IPS-20b (cell line): ENCODE results near the gene GET4.

Source experiments
- H3K27ac ChIP-seq: one replicate; pipeline ENCODE4 v1.5.1; 2013; ENCODE audit warnings: low read length
- H3K27me3 ChIP-seq: 2 replicates; pipeline ENCODE4 v1.6.1; 2013; ENCODE audit warnings: mild to moderate bottlenecking, low read length, inconsistent platforms; ENCODE audit not compliant: insufficient read depth
- H3K36me3 ChIP-seq: 2 replicates; pipeline ENCODE4 v1.6.1; 2013; ENCODE audit warnings: low read depth, mild to moderate bottlenecking, inconsistent platforms, low read length, moderate library complexity; ENCODE audit not compliant: insufficient read depth
- H3K4me1 ChIP-seq: 2 replicates; pipeline ENCODE4 v1.6.1; 2013; ENCODE audit warnings: mild to moderate bottlenecking, control low read depth, inconsistent platforms, low read length, moderate library complexity; ENCODE audit not compliant: insufficient read depth
- H3K4me3 ChIP-seq: 2 replicates; pipeline ENCODE4 v1.5.1; 2013; ENCODE audit warnings: mild to moderate bottlenecking, low read length, inconsistent platforms
- H3K9ac ChIP-seq: 2 replicates; pipeline ENCODE4 v1.6.1; 2013; ENCODE audit warnings: low read depth, mild to moderate bottlenecking, inconsistent platforms, low read length, moderate library complexity
- H3K9me3 ChIP-seq: 2 replicates; pipeline ENCODE4 v1.6.1; 2013; ENCODE audit warnings: mild to moderate bottlenecking, low read depth, low read length, inconsistent platforms; ENCODE audit not compliant: insufficient read depth

Gene GET4

DNA sequence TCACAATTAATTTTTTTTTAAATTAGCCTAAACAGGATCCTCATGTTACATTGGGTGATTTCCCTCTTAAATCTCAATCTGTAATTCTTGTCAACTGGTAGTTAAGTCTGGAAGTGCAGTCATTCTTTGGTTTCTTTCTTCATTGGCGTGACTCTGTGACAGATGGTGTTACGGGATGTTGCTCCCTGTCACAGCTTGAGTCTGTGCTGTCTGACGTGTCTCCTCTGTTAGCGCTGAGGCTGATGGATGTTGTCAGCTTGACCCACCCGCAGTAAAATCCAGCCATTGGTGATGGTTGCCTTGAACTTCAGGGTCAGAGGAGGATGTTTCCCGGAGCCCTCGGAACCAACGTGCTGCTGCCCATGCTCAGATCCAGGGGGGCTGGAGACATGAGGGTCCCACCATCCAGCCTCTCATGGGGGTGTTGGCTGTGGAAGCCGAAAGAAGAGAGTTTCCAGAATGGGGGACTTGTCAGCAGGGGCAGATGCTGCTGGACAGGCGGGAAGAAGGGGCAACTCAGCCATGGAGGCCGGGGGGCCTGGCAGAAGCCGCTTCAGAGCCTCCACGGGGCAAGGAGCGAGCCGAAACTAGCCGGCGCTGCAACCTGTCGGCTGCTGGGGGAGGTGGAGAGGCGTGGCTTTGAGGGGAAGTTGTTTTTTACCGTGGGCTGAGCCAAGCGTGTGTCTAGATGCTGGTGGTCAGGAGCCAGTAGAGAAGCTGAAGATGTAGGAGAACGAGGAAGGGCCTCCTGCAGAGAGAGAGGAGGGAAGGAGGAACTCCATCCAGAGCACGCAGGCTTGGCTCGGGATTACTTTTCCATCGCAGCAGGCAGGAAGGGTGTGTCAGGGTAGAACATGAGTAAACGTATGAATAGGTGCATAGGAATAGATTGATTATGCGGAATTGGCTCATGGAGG is 40.6 kb upstream of the GET4 start:
- H3K36me3 ChIP-seq: peaks cover 49% of the 10 kb centered on the region
- no peak overlapping the region for H3K4me3 ChIP-seq
- H3K27me3 ChIP-seq: no peaks in the 10 kb centered on the region
- no peak overlapping the region for H3K9ac ChIP-seq
- H3K27ac ChIP-seq: no peak overlapping the region
- no peaks in the 10 kb centered on the region for H3K9me3 ChIP-seq
- peaks cover 13% of the 10 kb centered on the region for H3K4me1 ChIP-seq

GRCh38 chr7:836429-836828 is 39.9 kb upstream of the GET4 start:
- Histone ChIP-seq H3K27me3 (no peaks in the 10 kb centered on the region), H3K4me1 (peaks cover 13% of the 10 kb centered on the region), H3K36me3 (peaks cover 51% of the 10 kb centered on the region), H3K9ac (no peak overlapping the region), H3K27ac (no peak overlapping the region), H3K4me3 (no peak overlapping the region), H3K9me3 (no peaks in the 10 kb centered on the region)

DNA sequence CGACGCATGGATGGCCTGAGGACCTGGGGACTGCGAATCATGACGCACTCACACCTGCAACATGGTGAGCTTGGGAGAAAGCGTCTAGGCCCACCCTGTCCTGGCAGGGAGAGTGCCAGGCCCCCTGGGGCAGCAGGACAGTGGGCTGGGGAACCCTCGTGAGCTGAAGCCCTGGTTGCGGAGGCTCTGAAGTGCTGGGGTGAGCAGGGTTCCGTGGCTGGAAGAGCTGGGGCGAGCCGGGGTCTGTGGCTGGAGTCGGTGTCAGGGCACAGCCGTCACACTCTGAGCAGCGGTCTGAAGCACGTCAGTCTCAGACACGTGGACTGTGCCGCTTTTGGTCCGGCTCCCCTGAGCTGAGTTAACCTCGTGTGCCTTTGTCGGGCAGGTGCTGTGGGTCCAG is 39.4 kb upstream of the GET4 start:
- H3K9ac ChIP-seq: no peak overlapping the region
- no peaks in the 10 kb centered on the region for H3K27me3 ChIP-seq
- H3K9me3 ChIP-seq: no peaks in the 10 kb centered on the region
- H3K27ac ChIP-seq: no peak overlapping the region
- H3K4me1 ChIP-seq: peaks cover 8% of the 10 kb centered on the region
- no peak overlapping the region for H3K4me3 ChIP-seq
- peaks cover 56% of the 10 kb centered on the region for H3K36me3 ChIP-seq

- Histone ChIP-seq H3K27ac (no peak overlapping the region), H3K4me1 (no peaks in the 10 kb centered on the region; the same call in 1 of the 2 replicates), H3K9me3 (no peaks in the 10 kb centered on the region), H3K4me3 (no peak overlapping the region), H3K9ac (no peak overlapping the region), H3K36me3 (peaks cover 76% of the 10 kb centered on the region), H3K27me3 (no peaks in the 10 kb centered on the region)
Observed at GRCh38 chr7:840001-840600, 36.3 kb upstream of the GET4 start.

GRCh38 chr7:841943-842342 is 34.4 kb upstream of the GET4 start:
- peaks cover 74% of the 10 kb centered on the region for H3K36me3 ChIP-seq
- no peak overlapping the region for H3K4me3 ChIP-seq
- H3K4me1 ChIP-seq: no peaks in the 10 kb centered on the region
- H3K9me3 ChIP-seq: no peaks in the 10 kb centered on the region
- no peak overlapping the region for H3K27ac ChIP-seq
- H3K27me3 ChIP-seq: no peaks in the 10 kb centered on the region
- no peak overlapping the region for H3K9ac ChIP-seq

- Histone ChIP-seq H3K4me1 (no peaks in the 10 kb centered on the region), H3K36me3 (peaks cover 70% of the 10 kb centered on the region), H3K27ac (no peak overlapping the region), H3K9me3 (no peaks in the 10 kb centered on the region), H3K27me3 (no peaks in the 10 kb centered on the region), H3K9ac (no peak overlapping the region), H3K4me3 (no peak overlapping the region)
Observed at GRCh38 chr7:842431-843031, 33.8 kb upstream of the GET4 start.

- peaks cover 68% of the 10 kb centered on the region for H3K36me3 ChIP-seq
- H3K27me3 ChIP-seq: no peaks in the 10 kb centered on the region
- no peaks in the 10 kb centered on the region for H3K9me3 ChIP-seq
- no peaks in the 10 kb centered on the region for H3K4me1 ChIP-seq
- H3K27ac ChIP-seq: no peak overlapping the region
- H3K4me3 ChIP-seq: no peak overlapping the region
- no peak overlapping the region for H3K9ac ChIP-seq
Observed at GRCh38 chr7:843230-843629, 33.1 kb upstream of the GET4 start.

GRCh38 chr7:844043-844442 is 32.3 kb upstream of the GET4 start:
- Histone ChIP-seq H3K4me1 (no peaks in the 10 kb centered on the region), H3K4me3 (no peak overlapping the region), H3K27me3 (no peaks in the 10 kb centered on the region), H3K36me3 (peaks cover 70% of the 10 kb centered on the region), H3K9me3 (no peaks in the 10 kb centered on the region), H3K27ac (no peak overlapping the region), H3K9ac (no peak overlapping the region)

DNA sequence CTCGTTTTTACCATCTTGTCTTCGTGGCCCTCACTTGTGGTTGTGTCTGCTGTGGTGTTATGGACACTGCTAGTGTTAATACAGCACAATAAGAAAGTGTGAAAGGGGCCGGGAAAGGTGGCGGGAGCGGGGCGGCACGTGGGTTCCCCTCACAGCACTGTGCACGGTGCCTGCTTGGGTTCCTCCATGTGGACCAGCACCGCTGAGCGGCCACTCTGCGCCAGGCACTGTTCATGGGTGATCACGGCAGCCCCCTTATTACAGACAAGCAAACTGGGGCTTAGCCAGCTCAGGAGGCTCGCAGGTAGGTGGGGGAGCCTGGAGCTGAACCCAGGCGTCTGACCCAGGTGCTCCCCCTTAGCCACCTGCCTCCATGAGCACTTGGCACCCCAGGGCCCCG is 31.8 kb upstream of the GET4 start:
- no peaks in the 10 kb centered on the region for H3K4me1 ChIP-seq
- H3K9me3 ChIP-seq: no peaks in the 10 kb centered on the region
- H3K4me3 ChIP-seq: no peak overlapping the region
- no peaks in the 10 kb centered on the region for H3K27me3 ChIP-seq
- H3K9ac ChIP-seq: no peak overlapping the region
- H3K36me3 ChIP-seq: peaks cover 70% of the 10 kb centered on the region
- no peak overlapping the region for H3K27ac ChIP-seq

GRCh38 chr7:845091-845490 is 31.3 kb upstream of the GET4 start:
- Histone ChIP-seq H3K9me3 (no peaks in the 10 kb centered on the region), H3K27me3 (no peaks in the 10 kb centered on the region), H3K36me3 (peaks cover 69% of the 10 kb centered on the region), H3K27ac (no peak overlapping the region), H3K4me1 (no peaks in the 10 kb centered on the region), H3K9ac (no peak overlapping the region), H3K4me3 (no peak overlapping the region)

DNA sequence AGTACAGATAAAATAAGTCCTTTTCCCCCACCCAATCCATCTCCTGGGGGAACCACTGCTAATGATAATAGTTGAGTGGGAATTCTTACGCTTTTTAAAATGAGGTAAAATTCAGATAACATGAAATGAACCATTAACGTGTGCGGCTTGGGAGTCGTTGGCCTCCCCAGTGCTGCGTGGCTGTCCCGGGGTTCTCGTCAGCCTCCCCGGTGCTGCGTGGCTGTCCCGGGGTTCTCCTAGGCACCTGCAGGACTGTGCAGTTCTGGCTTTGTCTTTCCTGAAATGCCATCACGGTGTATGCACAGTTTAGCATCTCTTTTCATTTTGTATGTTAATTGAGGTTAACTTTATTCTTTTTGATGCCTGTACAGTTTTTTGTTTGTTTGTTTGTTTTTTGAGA is 30.6 kb upstream of the GET4 start:
- Histone ChIP-seq H3K27me3 (no peaks in the 10 kb centered on the region), H3K4me1 (no peaks in the 10 kb centered on the region), H3K9ac (no peak overlapping the region), H3K4me3 (no peak overlapping the region), H3K9me3 (no peaks in the 10 kb centered on the region), H3K36me3 (peaks cover 71% of the 10 kb centered on the region), H3K27ac (no peak overlapping the region)
